Left lung (tissue), 10 donors: Measurements from ENCODE around the gene DCDC1. TPM values are rescaled to one million over a fixed set of nuclear protein-coding genes. Genes with fewer than 3 reads are reported as not detected.

Source experiments
- ATAC-seq: fragments of 200-7000 bp; cut with Tn5 transposase; one replicate; pipeline ENCODE4 v1.9.1; 2020; ENCODE audit warnings: moderate library complexity
- DNase-seq, 4 donors: peaks; one replicate each; pipeline ENCODE4 v3.0.0-alpha.2; 2013 to 2020
- H3K27ac ChIP-seq, 2 donors: fragments of 200-600 bp; sonication (generic) in 1 of 2; one replicate each; pipeline versions ENCODE4 v1.5.0 to v1.8.0; 2020 to 2021
- H3K27me3 ChIP-seq, 2 donors: fragments of 200-600 bp; sonication (generic) in 1 of 2; one replicate each; pipeline versions ENCODE4 v1.5.0 to v1.8.0; 2020 to 2021
- H3K36me3 ChIP-seq, 2 donors: fragments of 200-600 bp; sonication (generic) in 1 of 2; one replicate each; pipeline versions ENCODE4 v1.5.0 to v1.8.0; 2020 to 2021
- H3K4me1 ChIP-seq, 2 donors: fragments of 200-600 bp; one replicate each; pipeline ENCODE4 v1.8.0; 2021
- H3K4me3 ChIP-seq, 2 donors: fragments of 200-600 bp; sonication (generic) in 1 of 2; one replicate each; pipeline versions ENCODE4 v1.5.0 to v1.8.0; 2020 to 2021; ENCODE audit warnings: mild to moderate bottlenecking in 1 of 2
- H3K9me3 ChIP-seq, 2 donors: fragments of 200-600 bp; sonication (generic) in 1 of 2; one replicate each; pipeline versions ENCODE4 v1.5.0 to v1.8.0; 2020 to 2021
- intact Hi-C, 2 donors: fragments of 100-400 bp; cut with DNase I; formaldehyde crosslinking; loops; one replicate each; pipeline versions ENCODE4 v1.11.2 to v1.14.2; 2022
- polyA plus RNA-seq, 6 donors: library from polyadenylated mRNA; unstranded; fragments of 120-200 nt; gene quantifications; one replicate each; pipeline ENCODE4 v1.2.1, GENCODE V29; 2013; ENCODE audit not compliant: insufficient read length in 6 of 6
- total RNA-seq, 2 donors: library from RNA; stranded (reverse); fragmentation: NEBNext Ultra II Directional; extraction: Animal tissue kit (Norgen Biotek cat#: 25700); gene quantifications; one replicate each; pipeline ENCODE4 v1.2.1, GENCODE V29; 2021
- TF ChIP-seq, protein P1 (sequence below), 2 donors: fragments of 200-600 bp; sonication (generic) in 1 of 2; IDR thresholded peaks; one replicate each; pipeline versions ENCODE4 v1.5.0 to v1.8.0; 2021; ENCODE audit warnings: antibody characterized with exemption in 2 of 2
- donor health status: DM: no; HTN: yes; CAD: no.
- donor health status: DM: no; HTN: no; CAD: no.

Gene DCDC1
- total and polyA plus RNA-seq, 8 donors = 0.09 to 3.3 (median 2.0) TPM

DNA sequence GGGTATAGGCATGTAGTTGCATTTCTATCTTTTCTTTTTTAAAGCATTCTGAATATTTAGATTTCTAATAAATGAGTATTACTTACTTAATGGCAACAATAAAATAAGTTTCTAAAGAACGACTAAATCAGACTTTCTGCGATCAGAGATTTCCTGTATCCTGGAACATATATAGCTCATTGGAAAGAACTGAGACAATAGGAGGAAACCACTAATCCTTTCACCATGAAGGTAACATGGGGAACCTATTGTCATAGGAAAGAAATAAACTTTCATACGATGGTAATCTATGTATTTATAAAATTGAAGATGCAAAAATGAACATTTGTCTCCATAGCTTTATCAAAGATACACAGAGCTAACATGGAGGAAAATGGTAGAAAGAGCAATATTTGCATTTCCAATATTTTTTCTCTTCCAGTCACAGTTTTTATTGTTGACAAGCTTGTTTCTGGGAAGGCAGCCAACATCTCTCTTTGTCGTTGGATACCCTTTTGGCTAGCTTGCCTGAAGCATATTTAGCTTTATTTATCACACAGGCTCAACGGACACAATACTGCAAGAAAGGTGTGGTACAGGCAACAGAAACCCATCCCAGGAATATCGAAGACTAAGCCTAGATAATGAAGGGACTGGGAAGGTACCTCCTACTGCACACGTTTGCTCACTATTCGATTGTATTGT lies 490.1 kb downstream of the DCDC1 start:
- no peak overlapping the region for H3K27ac ChIP-seq
- H3K27me3 ChIP-seq = no peaks in the 10 kb centered on the region
- no peak overlapping the region for H3K4me3 ChIP-seq
- H3K4me1 ChIP-seq = no peaks in the 10 kb centered on the region
- H3K36me3 ChIP-seq = no peaks in the 10 kb centered on the region
- DNase-seq = peak in 2 of 4 donors; percentile 56 to 79
- no peak for ATAC-seq
- no peaks in the 10 kb centered on the region for H3K9me3 ChIP-seq
- intact Hi-C loops = no loop called here
- TF ChIP-seq, protein P1, sequence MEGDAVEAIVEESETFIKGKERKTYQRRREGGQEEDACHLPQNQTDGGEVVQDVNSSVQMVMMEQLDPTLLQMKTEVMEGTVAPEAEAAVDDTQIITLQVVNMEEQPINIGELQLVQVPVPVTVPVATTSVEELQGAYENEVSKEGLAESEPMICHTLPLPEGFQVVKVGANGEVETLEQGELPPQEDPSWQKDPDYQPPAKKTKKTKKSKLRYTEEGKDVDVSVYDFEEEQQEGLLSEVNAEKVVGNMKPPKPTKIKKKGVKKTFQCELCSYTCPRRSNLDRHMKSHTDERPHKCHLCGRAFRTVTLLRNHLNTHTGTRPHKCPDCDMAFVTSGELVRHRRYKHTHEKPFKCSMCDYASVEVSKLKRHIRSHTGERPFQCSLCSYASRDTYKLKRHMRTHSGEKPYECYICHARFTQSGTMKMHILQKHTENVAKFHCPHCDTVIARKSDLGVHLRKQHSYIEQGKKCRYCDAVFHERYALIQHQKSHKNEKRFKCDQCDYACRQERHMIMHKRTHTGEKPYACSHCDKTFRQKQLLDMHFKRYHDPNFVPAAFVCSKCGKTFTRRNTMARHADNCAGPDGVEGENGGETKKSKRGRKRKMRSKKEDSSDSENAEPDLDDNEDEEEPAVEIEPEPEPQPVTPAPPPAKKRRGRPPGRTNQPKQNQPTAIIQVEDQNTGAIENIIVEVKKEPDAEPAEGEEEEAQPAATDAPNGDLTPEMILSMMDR (IDR thresholded peaks at IDR 0.05) = no peak

- TF ChIP-seq, protein P1 (IDR thresholded peaks at IDR 0.05) = no peak
- no peaks in the 10 kb centered on the region for H3K27me3 ChIP-seq
- no peak overlapping the region for H3K4me3 ChIP-seq
- H3K36me3 ChIP-seq = no peaks in the 10 kb centered on the region
- DNase-seq = no peak
- no peak for ATAC-seq
- intact Hi-C loops = no loop called here
- no peak overlapping the region for H3K27ac ChIP-seq
- no peaks in the 10 kb centered on the region for H3K9me3 ChIP-seq
- no peaks in the 10 kb centered on the region for H3K4me1 ChIP-seq
These were observed 491.1 kb downstream of the DCDC1 start for GRCh38 chr11:30878400-30878799.

DNA sequence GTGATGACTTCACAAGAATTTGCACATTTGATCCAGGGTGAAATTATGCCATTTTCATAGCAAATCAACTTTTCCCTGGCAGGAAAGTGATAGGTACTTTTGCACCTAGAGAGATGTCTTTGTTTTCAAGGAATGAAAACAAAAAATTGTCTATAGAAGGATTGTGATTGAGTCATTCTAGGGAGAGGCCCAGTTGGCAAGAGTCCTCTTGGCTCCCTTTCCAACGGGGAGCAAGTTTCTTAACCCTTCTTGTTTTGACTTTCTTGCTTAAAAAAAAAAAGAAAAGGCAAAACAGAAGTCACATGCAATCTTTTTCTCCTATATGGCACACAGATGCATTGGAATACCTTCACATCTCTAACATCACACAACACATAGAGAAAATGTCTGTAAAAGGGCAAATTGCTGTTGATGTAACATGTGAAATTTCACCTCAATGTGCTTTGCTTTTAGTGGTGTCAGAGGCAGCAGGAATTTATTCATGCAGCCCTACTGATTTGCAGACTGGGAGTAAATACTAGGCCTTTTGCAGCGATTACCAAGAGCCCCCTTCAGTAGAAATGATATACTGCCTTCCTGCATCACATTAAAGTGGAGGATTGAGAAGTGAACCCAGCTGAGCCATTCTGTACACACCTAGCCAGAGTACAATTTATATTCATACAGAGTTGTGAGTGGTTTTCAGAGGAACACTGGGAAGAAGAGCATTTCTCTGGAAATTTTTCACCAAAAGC lies 492.7 kb downstream of the DCDC1 start:
- ATAC-seq (no peak), DNase-seq (peak in 2 of 4 donors; percentile 53 to 66)
- intact Hi-C loops = no loop called here
- no peak overlapping the region for H3K27ac ChIP-seq
- TF ChIP-seq, protein P1 (IDR thresholded peaks at IDR 0.05) = no peak
- no peaks in the 10 kb centered on the region for H3K27me3 ChIP-seq
- H3K4me1 ChIP-seq = no peaks in the 10 kb centered on the region
- H3K36me3 ChIP-seq = no peaks in the 10 kb centered on the region
- H3K4me3 ChIP-seq = no peak overlapping the region
- H3K9me3 ChIP-seq = no peaks in the 10 kb centered on the region

DNA sequence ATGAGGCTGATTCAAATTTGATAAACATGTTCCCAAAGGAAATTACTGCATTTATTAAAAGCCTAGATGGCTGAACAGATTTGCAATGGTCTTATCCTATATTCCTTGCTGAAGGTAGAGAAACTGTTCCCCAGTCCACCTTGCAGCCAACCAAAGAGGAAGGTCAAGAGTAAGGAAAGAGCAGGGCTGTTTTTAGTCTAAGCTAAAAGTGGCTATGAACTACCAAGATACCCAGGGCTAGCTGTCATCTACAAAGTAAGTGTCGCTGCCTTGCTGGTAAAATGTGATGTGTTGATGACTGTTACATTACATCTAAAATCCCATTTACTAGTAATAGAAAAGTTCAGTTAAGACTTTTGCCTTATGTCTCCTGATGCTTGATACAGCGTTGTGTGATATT lies 493.3 kb downstream of the DCDC1 start:
- Histone ChIP-seq H3K27ac (no peak overlapping the region), H3K9me3 (no peaks in the 10 kb centered on the region), H3K4me1 (no peaks in the 10 kb centered on the region), H3K36me3 (no peaks in the 10 kb centered on the region), H3K4me3 (no peak overlapping the region), H3K27me3 (no peaks in the 10 kb centered on the region)
- ATAC-seq (no peak), DNase-seq (no peak)
- intact Hi-C loops = no loop called here
- TF ChIP-seq, protein P1 (IDR thresholded peaks at IDR 0.05) = no peak

DNA sequence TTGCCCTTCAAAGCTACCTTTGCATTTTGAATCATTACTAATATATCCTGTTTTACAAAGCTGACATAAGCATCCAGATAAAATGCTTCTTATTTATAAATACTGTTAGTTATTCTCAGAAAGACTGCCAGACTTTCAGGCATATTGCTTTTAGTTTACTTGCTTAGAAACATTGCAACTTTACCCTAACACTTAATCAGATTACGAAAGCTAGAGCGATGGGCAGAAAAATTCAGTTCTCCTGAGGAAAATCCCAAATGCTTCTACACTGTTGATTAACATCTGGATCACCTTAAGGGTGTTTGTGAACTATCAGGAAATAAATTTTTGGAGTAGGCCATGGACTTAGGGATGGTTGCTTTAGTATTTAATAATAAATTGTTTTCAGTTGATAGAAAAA lies 493.7 kb downstream of the DCDC1 start:
- Histone ChIP-seq H3K4me3 (no peak overlapping the region), H3K27ac (no peak overlapping the region), H3K9me3 (no peaks in the 10 kb centered on the region), H3K27me3 (no peaks in the 10 kb centered on the region), H3K4me1 (no peaks in the 10 kb centered on the region), H3K36me3 (no peaks in the 10 kb centered on the region)
- TF ChIP-seq, protein P1 (IDR thresholded peaks at IDR 0.05) = no peak
- intact Hi-C loops = no loop called here
- no peak for ATAC-seq
- DNase-seq = peak in 2 of 4 donors; percentile 61 to 72
